Loucy (cell line): ENCODE measurements around the gene EXD3.

ENCODE experiments used
- H2AFZ ChIP-seq: fragments of 200-600 bp; sonication (generic); 2 replicates; pipeline ENCODE4 v1.6.0; 2016; ENCODE audit warnings: antibody characterized with exemption, mild to moderate bottlenecking, low read length, moderate library complexity
- H3F3A ChIP-seq: fragments of 200-600 bp; 2 replicates; pipeline ENCODE4 v1.6.0; 2016; ENCODE audit warnings: antibody characterized with exemption, low read depth, mild to moderate bottlenecking
- H3K27me3 ChIP-seq: fragments of 200-600 bp; sonication (generic); 2 replicates; pipeline ENCODE4 v1.6.1; 2014; ENCODE audit warnings: low read length, mild to moderate bottlenecking; ENCODE audit not compliant: insufficient read depth, poor library complexity, severe bottlenecking
- H3K36me3 ChIP-seq: fragments of 200-600 bp; sonication (generic); 2 replicates; pipeline ENCODE4 v1.6.1; 2016; ENCODE audit warnings: low read length; ENCODE audit not compliant: insufficient read depth
- H3K4me1 ChIP-seq: fragments of 200-600 bp; sonication (generic); 2 replicates; pipeline ENCODE4 v1.5.1; 2014; ENCODE audit warnings: low read length, mild to moderate bottlenecking; ENCODE audit not compliant: insufficient read depth, poor library complexity, severe bottlenecking
- H3K4me2 ChIP-seq: fragments of 200-600 bp; sonication (generic); 2 replicates; pipeline ENCODE4 v1.6.0; 2014; ENCODE audit warnings: antibody characterized with exemption, low read length, low read depth, mild to moderate bottlenecking; ENCODE audit not compliant: poor library complexity, severe bottlenecking
- H3K4me3 ChIP-seq: fragments of 200-600 bp; sonication (generic); 2 replicates; pipeline ENCODE4 v1.5.1; 2014; ENCODE audit warnings: low read length, mild to moderate bottlenecking, mixed read lengths; ENCODE audit not compliant: poor library complexity, severe bottlenecking
- H3K79me2 ChIP-seq: fragments of 200-600 bp; sonication (generic); 2 replicates; pipeline ENCODE4 v1.6.1; 2014; ENCODE audit warnings: low read length; ENCODE audit not compliant: insufficient read depth
- H3K9ac ChIP-seq: fragments of 200-600 bp; sonication (generic); 2 replicates; pipeline ENCODE4 v1.6.0; 2014; ENCODE audit warnings: mild to moderate bottlenecking, low read depth, low read length, moderate library complexity; ENCODE audit not compliant: poor library complexity, severe bottlenecking
- H3K9me2 ChIP-seq: fragments of 200-600 bp; sonication (generic); replicated peaks from 2 replicates; pipeline ENCODE4 v1.6.1; 2016; ENCODE audit warnings: low read depth, low read length, mixed read lengths
- H3K9me3 ChIP-seq: fragments of 200-600 bp; sonication (generic); 2 replicates; pipeline ENCODE4 v1.6.1; 2014; ENCODE audit warnings: mild to moderate bottlenecking, antibody characterized with exemption, low read length, low read depth; ENCODE audit not compliant: insufficient read depth
- H4K20me1 ChIP-seq: fragments of 200-600 bp; sonication (generic); 2 replicates; pipeline ENCODE4 v1.6.0; 2014; ENCODE audit warnings: antibody characterized with exemption, low read length, mild to moderate bottlenecking; ENCODE audit not compliant: insufficient read depth, poor library complexity, severe bottlenecking
- CTCF ChIP-seq: fragments of 200-600 bp; sonication (generic); conservative IDR thresholded peaks from 2 replicates; pipeline ENCODE4 v1.5.1; 2014; ENCODE audit warnings: mild to moderate bottlenecking, antibody characterized with exemption, low read length
- EZH2phosphoT487 ChIP-seq: fragments of 200-600 bp; IDR thresholded peaks from 2 replicates; pipeline ENCODE4 v1.6.1; 2018; ENCODE audit warnings: antibody characterized with exemption, mild to moderate bottlenecking, moderate library complexity, borderline replicate concordance

EXD3 gene

GRCh38 chr9:137296670-137297664 is 126.0 kb downstream of the EXD3 start:
- Histone ChIP-seq H3K9ac (no peak overlapping the region), H3K9me2 (no peaks in the 10 kb centered on the region)
- TF ChIP-seq EZH2phosphoT487 = no peak
- no peak for TF ChIP-seq CTCF

GRCh38 chr9:137295849-137296669 is 126.9 kb downstream of the EXD3 start:
- no peak overlapping the region for H3K9ac ChIP-seq
- H3K27me3 ChIP-seq = no peaks in the 10 kb centered on the region
- no peaks in the 10 kb centered on the region for H3K9me3 ChIP-seq
- no peaks in the 10 kb centered on the region for H4K20me1 ChIP-seq
- no peaks in the 10 kb centered on the region for H3F3A ChIP-seq
- no peak overlapping the region for H3K4me2 ChIP-seq
- H3K4me3 ChIP-seq = no peak overlapping the region
- no peak overlapping the region for H2AFZ ChIP-seq
- no peaks in the 10 kb centered on the region for H3K36me3 ChIP-seq
- H3K4me1 ChIP-seq = no peaks in the 10 kb centered on the region
- H3K9me2 ChIP-seq = no peaks in the 10 kb centered on the region
- H3K79me2 ChIP-seq = no peaks in the 10 kb centered on the region
- TF ChIP-seq CTCF (no peak), EZH2phosphoT487 (no peak)

More at GRCh38 chr9:137296670-137297664, 126.0 kb downstream of the EXD3 start:
- Histone ChIP-seq H3K4me2 (no peak overlapping the region), H3K79me2 (no peaks in the 10 kb centered on the region), H4K20me1 (no peaks in the 10 kb centered on the region), H2AFZ (no peak overlapping the region), H3K27me3 (no peaks in the 10 kb centered on the region), H3K9me3 (no peaks in the 10 kb centered on the region), H3K4me1 (no peaks in the 10 kb centered on the region), H3K36me3 (no peaks in the 10 kb centered on the region), H3K4me3 (no peak overlapping the region), H3F3A (no peaks in the 10 kb centered on the region)

GRCh38 chr9:137295238-137295811 is 127.6 kb downstream of the EXD3 start:
- no peak overlapping the region for H3K4me3 ChIP-seq
- H3K79me2 ChIP-seq = no peaks in the 10 kb centered on the region
- no peak overlapping the region for H3K9ac ChIP-seq
- no peaks in the 10 kb centered on the region for H4K20me1 ChIP-seq
- no peaks in the 10 kb centered on the region for H3K9me3 ChIP-seq
- no peak overlapping the region for H2AFZ ChIP-seq
- no peak overlapping the region for H3K4me2 ChIP-seq
- H3F3A ChIP-seq = no peaks in the 10 kb centered on the region
- no peaks in the 10 kb centered on the region for H3K36me3 ChIP-seq
- TF ChIP-seq EZH2phosphoT487 = no peak
- no peak for TF ChIP-seq CTCF
- no peaks in the 10 kb centered on the region for H3K27me3 ChIP-seq
- H3K9me2 ChIP-seq = no peaks in the 10 kb centered on the region
- no peaks in the 10 kb centered on the region for H3K4me1 ChIP-seq
